MM.1S (cell line): Measurements from ENCODE around the gene CFAP57.

ENCODE experiments used
- CTCF ChIP-seq: fragments of 300-600 bp; sonication (generic); IDR thresholded peaks from 2 replicates; pipeline ENCODE4 v1.5.1; 2016; ENCODE audit warnings: antibody characterized with exemption, low read length, mixed read lengths
- EZH2 ChIP-seq: fragments of 300-600 bp; sonication (generic); optimal IDR thresholded peaks from 2 replicates; pipeline ENCODE3; 2017; ENCODE audit warnings: low read depth, mild to moderate bottlenecking, antibody characterized with exemption, low read length, mixed read lengths
- EZH2phosphoT487 ChIP-seq: fragments of 300-600 bp; sonication (generic); IDR thresholded peaks from 2 replicates; pipeline ENCODE4 v1.6.1; 2018; ENCODE audit warnings: antibody characterized with exemption, low read length

- TF ChIP-seq CTCF (no peak), EZH2 (no peak), EZH2phosphoT487 (no peak)
Observed at GRCh38 chr1:43296207-43296606, 124.1 kb downstream of the CFAP57 start.
